SU-DHL-6 (cell line): Measurements from ENCODE around the gene ZNF831.

ENCODE experiments used
- H2AFZ ChIP-seq: fragments of 200-600 bp; sonication (generic); 2 replicates; pipeline ENCODE4 v1.6.1; 2014; ENCODE audit warnings: low read depth, mild to moderate bottlenecking, moderate library complexity, mixed read lengths, antibody characterized with exemption, low read length; ENCODE audit not compliant: severe bottlenecking
- H3F3A ChIP-seq: fragments of 200-600 bp; shearing (Covaris generic); 2 replicates; pipeline ENCODE4 v1.6.0; 2016; ENCODE audit warnings: antibody characterized with exemption, mild to moderate bottlenecking; ENCODE audit not compliant: insufficient read depth
- H3K27ac ChIP-seq: fragments of 200-600 bp; sonication (generic); 2 replicates; pipeline ENCODE4 v1.5.1; 2016; ENCODE audit warnings: low read depth, mild to moderate bottlenecking, low read length, moderate library complexity, mixed read lengths
- H3K27me3 ChIP-seq: fragments of 200-600 bp; sonication (generic), shearing (Covaris generic); 2 replicates; pipeline ENCODE4 v1.6.0; 2014; ENCODE audit warnings: mild to moderate bottlenecking, low read length
- H3K36me3 ChIP-seq: fragments of 200-600 bp; sonication (generic); 2 replicates; pipeline ENCODE4 v1.6.1; 2014; ENCODE audit warnings: mild to moderate bottlenecking, low read length, mixed read lengths
- H3K4me2 ChIP-seq: fragments of 300-600, 200-600 bp; shearing (Covaris generic), sonication (generic); 2 replicates; pipeline ENCODE4 v1.6.0; 2014; ENCODE audit warnings: low read length, low read depth, mild to moderate bottlenecking; ENCODE audit not compliant: poor library complexity, severe bottlenecking
- H3K4me3 ChIP-seq: fragments of 200-600 bp; sonication (generic); 2 replicates; pipeline ENCODE4 v1.5.1; 2014; ENCODE audit warnings: antibody characterized with exemption, low read length, mild to moderate bottlenecking, mixed read lengths; ENCODE audit not compliant: insufficient read depth, poor library complexity, severe bottlenecking
- H3K79me2 ChIP-seq: fragments of 200-600 bp; sonication (generic); 2 replicates; pipeline ENCODE4 v1.6.1; 2014; ENCODE audit warnings: mild to moderate bottlenecking, low read length, moderate library complexity; ENCODE audit not compliant: insufficient read depth
- H3K9ac ChIP-seq: fragments of 200-600 bp; sonication (generic); 2 replicates; pipeline ENCODE4 v1.7.0; 2014; ENCODE audit warnings: mild to moderate bottlenecking, low read length
- H3K9me2 ChIP-seq: fragments of 200-600 bp; sonication (generic); replicated peaks from 2 replicates; pipeline ENCODE4 v1.6.1; 2014; ENCODE audit warnings: low read length; ENCODE audit not compliant: insufficient read depth
- H3K9me3 ChIP-seq: fragments of 200-600 bp; sonication (generic); 2 replicates; pipeline ENCODE4 v1.6.1; 2014; ENCODE audit warnings: low read length, mixed read lengths; ENCODE audit not compliant: insufficient read depth
- H4K20me1 ChIP-seq: fragments of 200-600 bp; sonication (generic); 2 replicates; pipeline ENCODE4 v1.6.1; 2014; ENCODE audit warnings: low read depth, mild to moderate bottlenecking, antibody characterized with exemption, low read length, moderate library complexity, mixed read lengths
- EZH2phosphoT487 ChIP-seq: fragments of 200-600 bp; sonication (generic), shearing (Covaris generic); conservative IDR thresholded peaks from 2 replicates; pipeline ENCODE4 v1.6.1; 2018; ENCODE audit warnings: mild to moderate bottlenecking, antibody characterized with exemption, low read length, moderate library complexity, mixed read lengths
- TF ChIP-seq, protein P1 (sequence below): fragments of 200-600 bp; sonication (generic); IDR thresholded peaks from one replicate; pipeline ENCODE4 v1.5.1; 2017; ENCODE audit warnings: antibody characterized with exemption, mild to moderate bottlenecking, low read length, moderate library complexity; ENCODE audit not compliant: insufficient read depth, poor library complexity, severe bottlenecking

ZNF831 gene

GRCh38 chr20:59124296-59125029 is 39.2 kb upstream of the ZNF831 start:
- Histone ChIP-seq H3K9me3 (no peaks in the 10 kb centered on the region), H3K27ac (no peak overlapping the region), H3K4me2 (no peak overlapping the region), H3K36me3 (no peaks in the 10 kb centered on the region), H3K79me2 (no peaks in the 10 kb centered on the region), H3F3A (no peaks in the 10 kb centered on the region), H3K9me2 (no peaks in the 10 kb centered on the region), H3K4me3 (no peak overlapping the region), H2AFZ (no peak overlapping the region), H3K9ac (no peak overlapping the region), H4K20me1 (no peaks in the 10 kb centered on the region), H3K27me3 (no peaks in the 10 kb centered on the region)
- TF ChIP-seq EZH2phosphoT487 = no peak

GRCh38 chr20:59125332-59125731 is 38.3 kb upstream of the ZNF831 start:
- no peaks in the 10 kb centered on the region for H3F3A ChIP-seq
- no peak for TF ChIP-seq EZH2phosphoT487
- TF ChIP-seq, protein P1, sequence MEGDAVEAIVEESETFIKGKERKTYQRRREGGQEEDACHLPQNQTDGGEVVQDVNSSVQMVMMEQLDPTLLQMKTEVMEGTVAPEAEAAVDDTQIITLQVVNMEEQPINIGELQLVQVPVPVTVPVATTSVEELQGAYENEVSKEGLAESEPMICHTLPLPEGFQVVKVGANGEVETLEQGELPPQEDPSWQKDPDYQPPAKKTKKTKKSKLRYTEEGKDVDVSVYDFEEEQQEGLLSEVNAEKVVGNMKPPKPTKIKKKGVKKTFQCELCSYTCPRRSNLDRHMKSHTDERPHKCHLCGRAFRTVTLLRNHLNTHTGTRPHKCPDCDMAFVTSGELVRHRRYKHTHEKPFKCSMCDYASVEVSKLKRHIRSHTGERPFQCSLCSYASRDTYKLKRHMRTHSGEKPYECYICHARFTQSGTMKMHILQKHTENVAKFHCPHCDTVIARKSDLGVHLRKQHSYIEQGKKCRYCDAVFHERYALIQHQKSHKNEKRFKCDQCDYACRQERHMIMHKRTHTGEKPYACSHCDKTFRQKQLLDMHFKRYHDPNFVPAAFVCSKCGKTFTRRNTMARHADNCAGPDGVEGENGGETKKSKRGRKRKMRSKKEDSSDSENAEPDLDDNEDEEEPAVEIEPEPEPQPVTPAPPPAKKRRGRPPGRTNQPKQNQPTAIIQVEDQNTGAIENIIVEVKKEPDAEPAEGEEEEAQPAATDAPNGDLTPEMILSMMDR = no peak
- no peak overlapping the region for H2AFZ ChIP-seq
- H3K9ac ChIP-seq = no peak overlapping the region
- no peaks in the 10 kb centered on the region for H3K9me2 ChIP-seq
- H3K27ac ChIP-seq = no peak overlapping the region
- no peak overlapping the region for H3K4me2 ChIP-seq
- no peaks in the 10 kb centered on the region for H3K27me3 ChIP-seq
- H3K4me3 ChIP-seq = no peak overlapping the region
- H3K79me2 ChIP-seq = no peaks in the 10 kb centered on the region
- no peaks in the 10 kb centered on the region for H3K9me3 ChIP-seq
- no peaks in the 10 kb centered on the region for H3K36me3 ChIP-seq
- no peaks in the 10 kb centered on the region for H4K20me1 ChIP-seq

DNA sequence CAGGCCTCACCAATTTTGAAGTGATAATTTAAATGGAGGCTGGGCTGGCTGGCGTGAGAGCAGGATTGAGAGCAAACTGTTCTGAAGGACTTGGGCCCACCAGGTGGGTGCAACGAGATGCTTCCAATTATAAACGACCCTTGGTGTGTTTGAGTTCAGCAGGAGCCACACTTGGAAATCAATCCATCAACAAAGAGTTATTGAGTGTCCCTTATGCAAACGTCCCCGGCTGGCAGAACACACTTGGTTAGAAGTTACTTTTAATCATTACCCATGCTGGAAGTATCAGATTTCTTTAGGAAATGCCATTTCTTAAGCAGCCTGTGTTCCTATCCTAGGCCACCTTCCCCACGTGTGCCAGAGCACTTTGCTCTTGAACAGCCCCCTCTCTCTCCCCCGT is 37.8 kb upstream of the ZNF831 start:
- H3F3A ChIP-seq = no peaks in the 10 kb centered on the region
- TF ChIP-seq, protein P1 = no peak
- TF ChIP-seq EZH2phosphoT487 = no peak
- H3K79me2 ChIP-seq = no peaks in the 10 kb centered on the region
- H3K27me3 ChIP-seq = no peaks in the 10 kb centered on the region
- H4K20me1 ChIP-seq = no peaks in the 10 kb centered on the region
- no peaks in the 10 kb centered on the region for H3K36me3 ChIP-seq
- no peak overlapping the region for H2AFZ ChIP-seq
- H3K9me3 ChIP-seq = no peaks in the 10 kb centered on the region
- no peak overlapping the region for H3K9ac ChIP-seq
- H3K4me2 ChIP-seq = no peak overlapping the region
- no peaks in the 10 kb centered on the region for H3K9me2 ChIP-seq
- H3K4me3 ChIP-seq = no peak overlapping the region
- H3K27ac ChIP-seq = no peak overlapping the region

DNA sequence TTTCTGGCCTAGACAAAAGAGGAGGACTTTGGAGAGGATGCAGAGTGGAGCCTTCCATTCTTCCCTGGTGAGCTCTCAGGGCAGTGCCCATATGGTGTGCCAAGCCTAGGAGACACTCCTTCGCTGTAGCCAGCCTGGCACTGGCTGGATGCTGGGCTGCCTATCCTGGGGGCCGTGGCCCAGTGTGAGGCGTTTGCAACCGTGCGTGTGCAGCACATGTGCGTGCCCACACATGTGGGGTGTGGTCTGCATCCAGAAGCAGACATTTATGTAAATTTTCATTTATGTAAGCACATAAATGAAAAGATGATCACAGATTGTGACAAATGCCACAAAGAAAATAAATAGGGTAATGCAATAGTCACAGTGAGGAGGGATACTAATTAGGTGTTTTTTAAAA is 35.8 kb upstream of the ZNF831 start:
- H3K27ac ChIP-seq = no peak overlapping the region
- H3K36me3 ChIP-seq = no peaks in the 10 kb centered on the region
- H3K27me3 ChIP-seq = no peaks in the 10 kb centered on the region
- no peaks in the 10 kb centered on the region for H3K9me3 ChIP-seq
- no peak overlapping the region for H3K9ac ChIP-seq
- H3K4me2 ChIP-seq = no peak overlapping the region
- no peaks in the 10 kb centered on the region for H3K79me2 ChIP-seq
- no peak for TF ChIP-seq EZH2phosphoT487
- TF ChIP-seq, protein P1 = no peak
- no peaks in the 10 kb centered on the region for H3F3A ChIP-seq
- no peak overlapping the region for H3K4me3 ChIP-seq
- H2AFZ ChIP-seq = no peak overlapping the region
- H4K20me1 ChIP-seq = no peaks in the 10 kb centered on the region
- H3K9me2 ChIP-seq = no peaks in the 10 kb centered on the region
